ENCODE results near the gene CYTH2. TPM values are rescaled to one million over a fixed set of nuclear protein-coding genes. Genes with fewer than 3 reads are reported as not detected.
A peak's percentile ranks its signal among the peaks of the same experiment; 100 is the strongest.

The CYTH2 gene
- total and polyA plus RNA-seq, 9 of the 15 experiments (the other 6 are each of a cell fraction or from before 2014, with no cell fraction given): 1.8 to 45.2 (median 23.8) TPM

DNA sequence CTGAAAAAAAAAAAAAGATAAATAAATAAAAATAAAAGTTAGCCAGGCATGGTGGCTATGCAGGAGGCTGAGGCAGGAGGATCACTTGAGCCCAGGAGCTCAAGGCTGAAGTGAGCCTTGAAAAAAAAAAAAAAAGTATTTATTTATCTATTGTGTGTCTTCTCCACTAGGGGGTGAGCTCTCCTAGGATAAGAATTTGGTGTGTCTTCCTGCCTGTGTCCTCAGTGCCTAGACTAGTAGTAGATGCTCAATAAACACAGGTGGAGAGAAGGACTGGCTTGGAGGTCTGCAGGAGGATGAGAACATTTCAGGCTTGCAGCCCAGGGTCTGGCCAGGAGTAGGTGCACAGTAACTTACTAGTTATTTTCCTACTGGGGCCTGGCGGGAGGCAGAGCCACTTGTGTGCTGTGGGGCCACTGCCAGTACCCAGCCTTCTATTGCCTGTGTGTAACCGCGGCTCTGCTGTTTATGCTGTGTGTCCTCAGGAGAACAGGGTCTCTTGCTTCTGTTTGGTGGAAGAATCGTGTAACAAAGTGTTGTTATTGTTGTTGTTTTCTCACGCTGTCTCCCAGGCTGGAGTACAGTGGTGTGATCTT is 37.1 kb downstream of the CYTH2 start (continued):
- TF ChIP-seq RBM14 (IDR thresholded peaks at IDR 0.05; ENCODE audit: borderline replicate concordance, insufficient read depth, low read depth, low read length) (no peak), MEF2D (tag; conservative IDR thresholded peaks at IDR 0.05; ENCODE audit: low read depth) (no peak), ZNF707 (CRISPR knock-in tag; conservative IDR thresholded peaks at IDR 0.05) (no peak), FOXJ3 (CRISPR knock-in tag; IDR thresholded peaks at IDR 0.05) (no peak), SMC3 (conservative IDR thresholded peaks at IDR 0.05; ENCODE audit: insufficient read depth, low read depth, low read length) (peak; percentile 78), ZNF354B (CRISPR knock-in tag; IDR thresholded peaks at IDR 0.05) (no peak), CBX1 (IDR thresholded peaks at IDR 0.05; ENCODE audit: low read depth) (no peak), NEUROD1 (IDR thresholded peaks at IDR 0.05; ENCODE audit: borderline replicate concordance, low read depth, low read length, partially characterized antibody) (no peak), ZNF253 (CRISPR knock-in tag; conservative IDR thresholded peaks at IDR 0.05) (no peak), CBX3 (IDR thresholded peaks at IDR 0.05; ENCODE audit: borderline replicate concordance in 1 of 2, low read length in 2 of 2) (0 out of 3 replicates have a peak, but pooled peaks of 1 of the 2 experiments have one; percentile 54), ATF1 (CRISPR knock-in tag; IDR thresholded peaks at IDR 0.05) (no peak), ATF1 (tag; IDR thresholded peaks at IDR 0.05) (no peak), TEAD4 (IDR thresholded peaks at IDR 0.05; ENCODE audit: low read length) (peak; percentile 29; the same call in 1 of the 2 replicates), TEAD4 (CRISPR knock-in tag; IDR thresholded peaks at IDR 0.05; ENCODE audit: borderline replicate concordance) (no peak), RBM15 (IDR thresholded peaks at IDR 0.05; ENCODE audit: insufficient read depth, low read length) (no peak), ZC3H11A (IDR thresholded peaks at IDR 0.05; ENCODE audit: low read depth, low read length) (no peak)
- TF ChIP-seq, protein P1, sequence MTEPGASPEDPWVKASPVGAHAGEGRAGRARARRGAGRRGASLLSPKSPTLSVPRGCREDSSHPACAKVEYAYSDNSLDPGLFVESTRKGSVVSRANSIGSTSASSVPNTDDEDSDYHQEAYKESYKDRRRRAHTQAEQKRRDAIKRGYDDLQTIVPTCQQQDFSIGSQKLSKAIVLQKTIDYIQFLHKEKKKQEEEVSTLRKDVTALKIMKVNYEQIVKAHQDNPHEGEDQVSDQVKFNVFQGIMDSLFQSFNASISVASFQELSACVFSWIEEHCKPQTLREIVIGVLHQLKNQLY (CRISPR knock-in tag; conservative IDR thresholded peaks at IDR 0.05): no peak
- TF ChIP-seq, protein P2, sequence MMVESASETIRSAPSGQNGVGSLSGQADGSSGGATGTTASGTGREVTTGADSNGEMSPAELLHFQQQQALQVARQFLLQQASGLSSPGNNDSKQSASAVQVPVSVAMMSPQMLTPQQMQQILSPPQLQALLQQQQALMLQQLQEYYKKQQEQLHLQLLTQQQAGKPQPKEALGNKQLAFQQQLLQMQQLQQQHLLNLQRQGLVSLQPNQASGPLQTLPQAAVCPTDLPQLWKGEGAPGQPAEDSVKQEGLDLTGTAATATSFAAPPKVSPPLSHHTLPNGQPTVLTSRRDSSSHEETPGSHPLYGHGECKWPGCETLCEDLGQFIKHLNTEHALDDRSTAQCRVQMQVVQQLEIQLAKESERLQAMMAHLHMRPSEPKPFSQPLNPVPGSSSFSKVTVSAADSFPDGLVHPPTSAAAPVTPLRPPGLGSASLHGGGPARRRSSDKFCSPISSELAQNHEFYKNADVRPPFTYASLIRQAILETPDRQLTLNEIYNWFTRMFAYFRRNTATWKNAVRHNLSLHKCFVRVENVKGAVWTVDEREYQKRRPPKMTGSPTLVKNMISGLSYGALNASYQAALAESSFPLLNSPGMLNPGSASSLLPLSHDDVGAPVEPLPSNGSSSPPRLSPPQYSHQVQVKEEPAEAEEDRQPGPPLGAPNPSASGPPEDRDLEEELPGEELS (CRISPR knock-in tag; IDR thresholded peaks at IDR 0.05; ENCODE audit: borderline replicate concordance): no peak
- TF ChIP-seq, protein P3, sequence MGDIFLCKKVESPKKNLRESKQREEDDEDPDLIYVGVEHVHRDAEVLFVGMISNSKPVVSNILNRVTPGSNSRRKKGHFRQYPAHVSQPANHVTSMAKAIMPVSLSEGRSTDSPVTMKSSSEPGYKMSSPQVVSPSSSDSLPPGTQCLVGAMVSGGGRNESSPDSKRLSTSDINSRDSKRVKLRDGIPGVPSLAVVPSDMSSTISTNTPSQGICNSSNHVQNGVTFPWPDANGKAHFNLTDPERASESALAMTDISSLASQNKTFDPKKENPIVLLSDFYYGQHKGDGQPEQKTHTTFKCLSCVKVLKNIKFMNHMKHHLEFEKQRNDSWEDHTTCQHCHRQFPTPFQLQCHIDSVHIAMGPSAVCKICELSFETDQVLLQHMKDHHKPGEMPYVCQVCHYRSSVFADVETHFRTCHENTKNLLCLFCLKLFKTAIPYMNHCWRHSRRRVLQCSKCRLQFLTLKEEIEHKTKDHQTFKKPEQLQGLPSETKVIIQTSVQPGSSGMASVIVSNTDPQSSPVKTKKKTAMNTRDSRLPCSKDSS (IDR thresholded peaks at IDR 0.05; ENCODE audit: low read depth, partially characterized antibody): no peak
- TF ChIP-seq, protein P4, sequence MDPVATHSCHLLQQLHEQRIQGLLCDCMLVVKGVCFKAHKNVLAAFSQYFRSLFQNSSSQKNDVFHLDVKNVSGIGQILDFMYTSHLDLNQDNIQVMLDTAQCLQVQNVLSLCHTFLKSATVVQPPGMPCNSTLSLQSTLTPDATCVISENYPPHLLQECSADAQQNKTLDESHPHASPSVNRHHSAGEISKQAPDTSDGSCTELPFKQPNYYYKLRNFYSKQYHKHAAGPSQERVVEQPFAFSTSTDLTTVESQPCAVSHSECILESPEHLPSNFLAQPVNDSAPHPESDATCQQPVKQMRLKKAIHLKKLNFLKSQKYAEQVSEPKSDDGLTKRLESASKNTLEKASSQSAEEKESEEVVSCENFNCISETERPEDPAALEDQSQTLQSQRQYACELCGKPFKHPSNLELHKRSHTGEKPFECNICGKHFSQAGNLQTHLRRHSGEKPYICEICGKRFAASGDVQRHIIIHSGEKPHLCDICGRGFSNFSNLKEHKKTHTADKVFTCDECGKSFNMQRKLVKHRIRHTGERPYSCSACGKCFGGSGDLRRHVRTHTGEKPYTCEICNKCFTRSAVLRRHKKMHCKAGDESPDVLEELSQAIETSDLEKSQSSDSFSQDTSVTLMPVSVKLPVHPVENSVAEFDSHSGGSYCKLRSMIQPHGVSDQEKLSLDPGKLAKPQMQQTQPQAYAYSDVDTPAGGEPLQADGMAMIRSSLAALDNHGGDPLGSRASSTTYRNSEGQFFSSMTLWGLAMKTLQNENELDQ (CRISPR knock-in tag; IDR thresholded peaks at IDR 0.05; ENCODE audit: borderline replicate concordance): 0 out of 2 replicates have a peak, but pooled peaks have one; percentile 41

All from K562 (cell line).